T-helper 2 cell (primary cell): Measurements from ENCODE around the gene LRRFIP1.

ENCODE experiments used
- DNase-seq, 5 experiments: peaks; one replicate each; pipeline versions ENCODE4 v3.0.0 to v3.0.0-alpha.2; 2012 to 2022

LRRFIP1 gene

DNA sequence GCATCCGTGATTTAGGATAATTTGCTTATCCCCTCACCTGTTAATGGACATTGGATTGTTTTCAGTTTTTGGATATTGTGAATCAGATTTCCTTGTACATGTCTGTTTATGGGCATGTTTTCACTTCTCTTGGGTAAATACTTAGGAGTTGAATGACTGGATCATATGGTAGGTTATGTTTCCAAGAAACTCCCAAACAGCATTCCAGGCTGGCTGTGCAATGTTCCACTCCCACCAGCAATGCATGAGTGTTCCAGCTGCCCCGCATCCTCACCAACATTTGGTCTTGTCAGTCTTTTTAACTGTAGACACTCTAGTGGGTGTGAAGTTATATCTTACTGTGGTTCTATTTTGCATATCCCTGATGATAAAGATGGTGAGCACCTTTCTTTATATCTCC lies 8.9 kb upstream of the LRRFIP1 start:
- DNase-seq: no peak

DNA sequence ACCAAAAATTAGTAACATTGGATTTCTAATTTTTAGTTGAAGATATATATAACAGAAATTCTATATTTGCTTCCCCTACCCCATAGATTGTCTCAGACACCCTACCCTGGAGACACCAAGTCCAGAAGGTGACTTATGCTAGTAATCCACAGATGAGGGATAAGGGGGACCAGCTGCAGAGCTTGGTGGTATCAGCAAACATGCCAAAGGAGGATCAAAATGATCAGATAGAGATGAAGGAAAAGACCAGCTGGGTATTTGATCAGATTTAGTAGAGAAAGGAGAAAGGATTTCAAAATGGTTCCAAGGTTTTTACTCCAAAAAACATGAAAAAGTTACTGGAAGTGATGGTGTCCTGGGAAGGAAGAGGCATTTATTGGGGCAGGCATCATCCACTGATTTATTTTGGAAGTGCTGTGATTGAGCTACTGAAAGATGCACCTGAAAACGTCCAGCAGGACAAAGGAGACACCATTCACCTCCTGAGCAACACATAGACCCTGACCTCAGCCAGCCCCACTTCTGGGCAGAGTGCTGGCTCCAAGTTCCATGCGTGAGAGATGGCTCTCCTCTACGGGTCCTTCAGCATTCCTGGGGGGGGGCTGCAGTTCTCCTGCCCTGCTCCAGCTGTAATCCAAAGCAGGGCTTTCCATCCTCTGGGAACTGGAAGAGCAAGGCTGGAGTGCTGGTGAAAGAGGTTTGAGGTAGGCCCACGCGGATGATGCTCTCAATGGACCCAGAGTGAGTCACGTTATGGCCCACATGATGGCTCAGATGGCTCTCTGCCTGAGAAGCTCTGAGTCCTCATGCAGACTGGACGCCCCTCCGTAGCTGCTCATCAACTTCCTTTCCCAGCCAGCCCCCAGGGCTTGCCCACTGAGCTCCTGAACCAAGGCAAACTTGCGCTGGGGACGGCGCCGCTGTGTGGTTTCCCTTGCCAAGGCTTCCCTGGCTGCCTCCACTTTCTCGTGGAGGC lies 3.7 kb upstream of the LRRFIP1 start:
- DNase-seq: no peak

DNA sequence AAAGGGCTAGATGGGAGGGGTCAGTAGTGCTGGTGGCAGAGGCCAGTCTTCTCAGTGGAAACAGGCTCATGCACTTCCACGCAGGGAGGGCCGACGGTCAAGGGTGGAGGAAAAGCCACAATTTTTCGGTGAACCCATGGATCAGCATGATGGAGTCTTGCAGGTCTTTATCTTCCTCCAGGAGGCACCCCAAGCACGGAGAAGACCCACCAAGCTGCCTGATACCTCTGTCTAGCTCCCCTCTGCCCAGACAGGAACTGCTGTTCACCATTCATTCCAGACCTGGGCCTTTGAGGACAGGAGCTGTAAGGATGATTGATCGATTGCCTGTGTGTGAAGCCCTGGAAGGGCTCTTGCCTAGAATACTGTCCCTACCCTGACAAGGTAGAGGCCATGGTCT lies 2.8 kb upstream of the LRRFIP1 start:
- peak in 1 of 5 experiments; percentile 13 for DNase-seq

DNA sequence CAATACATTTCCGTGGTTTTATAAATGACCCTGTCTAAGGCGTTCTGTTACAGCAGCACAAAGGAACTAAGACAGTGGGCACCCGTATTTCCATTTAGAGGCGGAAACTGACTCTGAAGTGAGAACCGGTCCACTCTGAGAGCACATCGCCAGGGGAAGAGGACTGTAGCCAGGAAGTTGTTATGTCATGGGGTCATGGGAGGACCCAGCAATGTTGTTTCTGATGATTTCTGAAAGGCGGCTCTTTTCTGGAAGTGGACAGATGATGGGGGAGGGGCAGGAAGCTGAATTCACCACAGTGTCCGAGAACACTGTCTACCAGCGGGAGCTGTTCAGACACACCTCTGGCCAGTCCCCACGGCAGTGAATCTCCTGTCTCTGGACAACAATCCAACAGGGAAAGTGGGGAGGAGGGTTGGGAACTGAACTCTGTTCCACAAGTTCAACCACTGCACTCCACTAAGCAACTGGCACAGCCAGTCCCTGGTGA lies 2.1 kb upstream of the LRRFIP1 start:
- DNase-seq: no peak

DNA sequence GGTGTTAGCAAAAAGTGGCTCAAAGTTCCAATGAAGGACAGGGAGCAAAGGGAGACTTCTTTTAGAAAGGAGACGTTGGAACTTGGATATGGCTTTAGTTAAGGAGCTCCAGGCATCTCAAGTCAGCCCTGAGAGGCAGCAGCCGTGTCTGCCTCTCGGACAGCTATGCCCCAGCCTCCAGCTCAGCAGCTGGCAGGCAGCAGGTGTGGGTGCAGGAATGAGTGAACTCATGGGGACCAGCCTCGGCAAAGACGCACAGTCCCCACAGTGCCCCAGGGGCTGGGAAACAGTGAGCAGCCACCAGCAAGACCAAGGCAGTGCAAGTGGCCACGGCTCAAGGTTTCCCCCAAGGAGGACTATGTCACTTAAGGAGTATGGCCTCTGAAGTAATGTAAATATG lies 1.6 kb upstream of the LRRFIP1 start:
- DNase-seq: no peak

- DNase-seq: no peak
Observed at GRCh38 chr2:237626813-237627440, 460 bp upstream of the LRRFIP1 start.

GRCh38 chr2:237628247-237629187 lies 1.1 kb downstream of the LRRFIP1 start:
- DNase-seq: no peak

- DNase-seq: no peak
Observed at GRCh38 chr2:237629188-237629534, 1.8 kb downstream of the LRRFIP1 start.

- DNase-seq: no peak
Observed at GRCh38 chr2:237629739-237630138, 2.4 kb downstream of the LRRFIP1 start.

- no peak for DNase-seq
Observed at GRCh38 chr2:237630216-237631000, 3.0 kb downstream of the LRRFIP1 start.

DNA sequence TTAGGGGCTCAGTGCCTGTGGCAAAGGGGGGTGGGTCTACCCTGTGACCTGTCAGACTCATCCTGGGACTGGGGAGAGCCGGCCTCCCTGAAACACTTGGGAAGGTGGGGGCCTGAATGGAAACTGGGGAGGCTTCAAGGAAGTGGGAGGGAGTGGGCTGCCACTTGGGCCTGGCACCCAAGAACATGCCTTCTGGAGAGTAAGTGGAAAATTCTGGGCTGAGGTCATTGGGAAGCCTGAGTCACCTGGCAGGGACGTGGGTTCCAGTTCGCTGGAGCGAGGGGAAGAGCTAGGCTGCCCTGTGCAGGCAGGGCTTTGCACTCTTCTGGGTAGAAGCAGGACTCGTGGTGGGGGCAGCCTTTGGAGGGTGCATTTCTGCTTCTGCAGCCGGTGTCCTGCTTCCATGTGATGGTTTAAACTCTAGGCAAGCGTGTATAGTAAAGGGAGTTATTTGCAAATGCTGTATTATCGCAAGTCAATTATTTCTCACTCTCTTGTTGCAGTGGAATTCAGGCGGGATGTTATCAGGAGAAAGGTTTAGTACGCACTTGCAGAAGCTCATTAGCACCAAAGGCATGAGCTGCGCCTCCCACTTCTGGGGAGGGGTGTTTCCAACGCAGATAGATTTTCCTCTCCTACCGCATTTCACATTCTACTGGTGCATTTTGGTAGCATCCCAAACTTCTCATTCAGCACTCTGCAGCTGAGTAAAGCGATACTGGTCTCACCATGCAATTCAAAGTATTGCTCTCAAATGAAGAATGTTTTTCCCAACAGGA lies 3.8 kb downstream of the LRRFIP1 start:
- DNase-seq: no peak

DNA sequence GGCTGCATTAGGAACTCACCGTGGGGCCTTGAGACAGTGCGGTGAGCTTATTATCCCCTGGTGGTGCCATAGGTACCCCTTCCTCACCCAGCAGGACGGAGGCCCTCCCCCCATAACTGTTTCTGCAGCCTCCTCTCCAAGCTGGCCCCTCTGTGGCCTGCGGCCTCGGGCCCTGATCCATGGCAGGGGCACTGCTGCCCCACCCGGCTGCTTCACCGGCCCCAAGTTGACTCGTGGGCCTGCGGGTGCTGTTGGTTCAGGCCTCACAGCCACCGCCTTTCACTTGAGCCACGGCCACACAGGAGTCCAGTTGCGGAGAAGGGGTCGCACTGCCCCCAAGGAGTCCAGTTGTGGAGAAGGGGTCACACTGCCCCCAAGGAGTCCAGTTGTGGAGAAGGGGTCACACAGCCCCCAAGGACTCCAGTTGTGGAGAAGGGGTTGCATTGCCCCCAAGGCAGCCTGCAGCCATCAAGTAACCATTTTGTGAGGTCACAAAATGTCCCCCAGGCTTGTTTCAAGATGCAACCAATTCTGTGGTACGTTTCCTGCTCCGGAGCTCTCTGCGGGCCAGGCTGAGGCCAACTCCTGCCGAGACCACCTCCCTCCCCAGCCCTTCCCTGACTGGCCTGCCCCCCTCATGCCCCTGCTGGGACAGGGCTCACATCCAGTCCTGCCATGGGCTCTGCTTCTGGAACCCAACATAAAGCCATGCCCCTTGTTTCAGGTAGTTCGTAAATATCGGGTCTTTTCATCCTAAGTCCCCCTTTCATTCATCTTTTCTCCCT lies 4.6 kb downstream of the LRRFIP1 start:
- no peak for DNase-seq

DNA sequence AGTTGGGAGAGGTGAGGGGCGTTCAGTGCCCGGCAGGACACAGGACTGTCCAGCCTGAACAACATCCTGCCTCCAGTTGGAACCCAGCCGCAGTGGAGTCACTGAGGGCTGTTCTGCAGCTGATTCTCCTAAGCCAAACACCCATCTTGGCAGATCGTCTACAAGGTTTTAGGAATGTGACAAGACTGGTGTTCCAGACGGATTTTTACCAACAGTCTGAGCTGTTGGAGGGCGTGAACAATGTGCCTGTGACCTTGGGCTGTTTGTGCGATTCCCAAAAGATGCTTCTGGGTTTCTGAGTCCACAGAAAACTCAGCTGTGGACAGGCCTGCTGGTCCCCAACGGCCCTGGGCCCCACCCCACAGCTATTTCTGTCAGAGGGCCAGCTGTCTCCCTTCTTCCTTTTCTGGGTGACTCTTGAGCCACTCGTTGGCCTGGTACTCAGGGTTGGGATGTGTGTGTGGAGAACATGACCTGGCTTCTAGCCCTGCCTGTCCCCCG lies 5.7 kb downstream of the LRRFIP1 start:
- no peak for DNase-seq

DNA sequence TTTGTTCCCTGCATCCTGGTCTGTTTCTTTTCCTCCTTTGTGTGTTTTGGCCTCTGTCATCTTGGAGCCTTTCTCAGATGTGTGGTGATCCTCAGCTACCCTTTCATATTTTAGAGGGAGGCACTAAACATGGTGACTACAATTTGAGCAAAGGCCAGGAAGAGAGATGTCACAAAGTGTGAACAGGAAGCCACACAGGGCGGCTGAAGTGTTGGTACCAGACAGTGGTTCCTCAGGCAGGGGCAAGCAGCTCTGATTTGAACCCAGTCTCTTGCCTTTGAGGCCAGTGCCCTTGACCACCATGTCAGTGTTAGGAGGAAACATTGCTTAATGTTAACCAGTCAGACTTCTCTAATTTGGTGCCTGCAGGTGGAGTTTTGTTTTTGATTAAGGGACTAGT lies 9.2 kb downstream of the LRRFIP1 start:
- peak in 1 of 5 experiments; percentile 18 for DNase-seq

DNA sequence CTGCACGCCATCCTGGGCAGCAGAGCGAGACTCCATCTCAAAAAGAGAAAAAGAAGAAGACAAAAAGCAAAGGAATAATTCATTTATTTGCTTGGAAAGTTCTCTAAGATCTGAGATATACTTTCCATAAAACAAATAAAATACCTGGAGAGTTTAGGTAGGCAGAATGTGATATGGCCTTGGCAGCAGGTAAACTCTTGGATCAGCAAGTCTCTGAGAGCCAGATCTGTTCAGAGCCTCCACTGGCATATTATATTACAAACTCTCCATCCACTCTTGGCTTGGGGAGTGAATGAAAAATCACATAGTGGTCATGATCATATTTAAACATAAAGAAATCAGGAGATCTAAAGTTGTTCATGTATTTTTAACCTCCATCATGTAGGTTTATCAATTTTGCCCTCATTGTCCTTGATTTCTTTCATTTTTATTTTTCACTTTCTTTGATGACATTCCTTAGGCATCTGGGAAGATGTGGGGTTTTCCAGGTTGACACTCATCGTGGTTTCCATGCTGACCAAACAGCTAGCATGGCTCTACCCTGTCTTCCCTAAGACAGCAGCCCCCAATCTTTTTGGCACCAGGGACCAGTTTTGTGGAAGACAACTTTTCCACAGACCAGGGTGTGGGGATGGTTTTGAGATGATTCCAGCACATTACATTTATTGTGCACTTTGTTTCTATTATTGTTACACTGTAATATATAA lies 10.2 kb downstream of the LRRFIP1 start:
- no peak for DNase-seq

GRCh38 chr2:237638176-237638575 lies 10.8 kb downstream of the LRRFIP1 start:
- no peak for DNase-seq

DNA sequence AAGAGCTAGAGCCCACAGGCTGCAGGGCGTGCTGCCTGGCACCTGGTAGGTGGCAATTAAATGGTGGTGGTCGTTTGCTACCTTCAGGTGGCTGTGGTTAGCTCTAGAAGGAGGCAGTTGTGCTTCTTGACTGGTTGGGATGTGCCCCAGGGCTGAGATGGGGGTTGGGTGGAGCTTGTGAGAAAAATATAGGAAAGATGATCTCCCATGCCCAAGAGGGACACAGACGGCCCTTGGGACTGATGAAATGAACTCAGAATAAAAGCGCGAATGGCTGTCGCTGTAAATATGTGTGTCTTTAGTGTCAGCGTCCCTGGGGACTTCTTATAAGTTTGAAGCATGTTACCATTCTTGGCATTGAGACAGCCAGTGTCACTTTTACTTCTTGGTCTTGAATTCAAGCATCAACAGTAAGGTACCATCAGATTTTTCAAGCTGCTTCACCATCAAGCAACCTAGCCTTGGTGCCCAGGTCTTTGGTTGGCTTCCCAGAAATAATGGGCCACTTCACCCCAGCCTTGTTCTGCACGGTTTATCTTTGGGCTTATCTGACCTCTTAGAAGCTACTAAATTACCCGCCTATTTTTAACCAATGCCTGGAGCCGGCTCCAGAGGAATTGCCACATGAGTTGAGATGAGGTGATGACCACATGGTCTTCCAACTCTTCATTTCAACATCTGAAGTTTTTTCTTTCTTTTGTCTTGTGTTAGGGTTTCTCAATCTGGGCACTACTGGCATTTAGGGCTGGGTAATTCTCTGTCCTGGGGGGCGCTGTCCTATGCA lies 11.9 kb downstream of the LRRFIP1 start:
- DNase-seq: no peak

GRCh38 chr2:237639836-237640220 lies 12.4 kb downstream of the LRRFIP1 start:
- DNase-seq: no peak
